B cell (primary cell): ENCODE results near the gene GLMN.

Source experiments
- CTCF ChIP-seq: fragments of 200-600 bp; IDR thresholded peaks from one replicate; pipeline ENCODE4 v1.8.0; 2022; ENCODE audit warnings: antibody characterized with exemption, mild to moderate bottlenecking
- EZH2 ChIP-seq: IDR thresholded peaks from 2 replicates; pipeline ENCODE4 v1.6.1; 2012; ENCODE audit warnings: borderline replicate concordance, low read depth, mild to moderate bottlenecking, moderate library complexity, low read length; ENCODE audit not compliant: insufficient read depth, poor library complexity, severe bottlenecking

- no peak for TF ChIP-seq CTCF
- TF ChIP-seq EZH2 = no peak
Measured at GRCh38 chr1:92299477-92300150, 827 bp upstream of the GLMN start.
